Breast epithelium (tissue), 3 donors: ENCODE data around the gene ZNF175.

Experiments
- CTCF ChIP-seq, 3 donors: fragments of 450-650 bp; IDR thresholded peaks; one replicate each; pipeline ENCODE4 v1.5.1; 2016 to 2017; ENCODE audit warnings: antibody characterized with exemption in 3 of 3, mild to moderate bottlenecking in 3 of 3, moderate library complexity in 3 of 3
- POLR2A ChIP-seq: fragments of 450-650 bp; IDR thresholded peaks from one replicate; pipeline ENCODE4 v1.6.1; 2016; ENCODE audit warnings: antibody characterized with exemption, mild to moderate bottlenecking, moderate library complexity

- no peak for TF ChIP-seq CTCF (IDR thresholded peaks at IDR 0.05)
- no peak for TF ChIP-seq POLR2A
Measured at GRCh38 chr19:51565583-51565982, 5.5 kb upstream of the ZNF175 start.
